Psoas muscle (tissue), 8 donors: ENCODE measurements around the gene PLPP3. TPM values are rescaled to one million over a fixed set of nuclear protein-coding genes. Genes with fewer than 3 reads are reported as not detected.
A peak's percentile ranks its signal among the peaks of the same experiment; 100 is the strongest.

Experiments
- ATAC-seq, 4 donors: fragments of 200-7000 bp; cut with Tn5 transposase; one replicate each; pipeline ENCODE4 v1.9.1; 2020; ENCODE audit warnings: moderate library complexity in 3 of 4, mild to moderate bottlenecking in 2 of 4
- DNase-seq, 2 donors: peaks; one replicate each; pipeline ENCODE4 v3.0.0-alpha.2; 2020
- H3K27ac ChIP-seq: fragments of 200-600 bp; one replicate; pipeline ENCODE4 v1.8.0; 2022
- H3K27me3 ChIP-seq, 3 donors: fragments of 200-600 bp in 1 of 3; one replicate each; pipeline versions ENCODE4 v1.6.1 to v1.8.0; 2013 to 2022; ENCODE audit warnings: low read length in 2 of 3, mild to moderate bottlenecking in 2 of 3, moderate library complexity in 1 of 3; ENCODE audit not compliant: insufficient read depth in 3 of 3
- H3K36me3 ChIP-seq, 2 donors: fragments of 200-600 bp in 1 of 2; one replicate each; pipeline versions ENCODE4 v1.6.1 to v1.8.0; 2013 to 2022; ENCODE audit warnings: low read depth in 1 of 2, mild to moderate bottlenecking in 1 of 2, moderate library complexity in 1 of 2; ENCODE audit not compliant: insufficient read depth in 1 of 2
- H3K4me1 ChIP-seq: fragments of 200-600 bp; one replicate; pipeline ENCODE4 v1.8.0; 2022
- H3K4me3 ChIP-seq: fragments of 200-600 bp; one replicate; pipeline ENCODE4 v1.8.0; 2022; ENCODE audit warnings: mild to moderate bottlenecking
- H3K9me3 ChIP-seq: fragments of 200-600 bp; one replicate; pipeline ENCODE4 v1.8.0; 2022
- CTCF ChIP-seq: fragments of 200-600 bp; IDR thresholded peaks from one replicate; pipeline ENCODE4 v1.8.0; 2022; ENCODE audit warnings: antibody characterized with exemption
- WGBS, 3 donors: extraction: QIAGEN DNeasy Blood & Tissue Kit; methylation state at CpG; one replicate each; pipeline versions ENCODE4 v1.1.6 to v1.1.7; 2013; 5-methylcytosine and 5-hydroxymethylcytosine counted together
- intact Hi-C, 2 donors: fragments of 100-400 bp; cut with DNase I; formaldehyde crosslinking; loops; one replicate each; pipeline versions ENCODE4 v1.11.0 to v1.14.2; 2022
- polyA plus RNA-seq, 3 donors: library from polyadenylated mRNA; stranded (reverse); fragments of 200-250 nt; gene quantifications; one replicate each; pipeline ENCODE4 v1.2.3, GENCODE V29; 2013
- total RNA-seq, 4 donors: library from RNA; stranded (reverse); fragmentation: NEBNext Ultra II Directional in 2 of 4; extraction: Animal tissue kit (Norgen Biotek cat#: 25700) in 2 of 4; gene quantifications; one replicate each; pipeline versions ENCODE4 v1.2.1 to v1.2.4, GENCODE V29; 2021 to 2023
- donor health status: healthy with polysubstance abuse.
- donor health status: DM: no; HTN: no; CAD: no; lungs with moderate emphysema.
- donor health status: Bipolar disorder and iron deficiency.
- donor health status: healthy.
- donor health status: DM: yes; HTN: yes; CAD: no.
- donor health status: DM: no; HTN: no; CAD: no.
- donor health status: DM: no; HTN: no; CAD: no.
- donor health status: DM: yes; HTN: yes; CAD: no.

Gene PLPP3
- total and polyA plus RNA-seq, 7 donors = 35.5 to 69.1 (median 46.3) TPM

- 46 to 69% (median 51%) methylated on average over 3 of the region's 3 CpGs for WGBS, 3 donors
These were observed 127.0 kb downstream of the PLPP3 start for GRCh38 chr1:56452027-56453011.

GRCh38 chr1:56451491-56451890 is 127.9 kb downstream of the PLPP3 start:
- no peak for ATAC-seq
- intact Hi-C loops = no loop called here
- H3K9me3 ChIP-seq = no peaks in the 10 kb centered on the region
- H3K27ac ChIP-seq = no peak overlapping the region
- peaks cover 19% of the 10 kb centered on the region for H3K4me1 ChIP-seq
- no peaks in the 10 kb centered on the region for H3K27me3 ChIP-seq
- no peak for DNase-seq
- 96 to 98% (median 96%) methylated on average over 5 of the region's 5 CpGs for WGBS, 3 donors
- H3K36me3 ChIP-seq = no peaks in the 10 kb centered on the region
- no peak for TF ChIP-seq CTCF
- no peak overlapping the region for H3K4me3 ChIP-seq

More at GRCh38 chr1:56452027-56453011, 127.0 kb downstream of the PLPP3 start:
- DNase-seq (no peak), ATAC-seq (peak; percentile 33 to 55 (median 48))
- H3K27me3 ChIP-seq = no peaks in the 10 kb centered on the region
- no peak for TF ChIP-seq CTCF
- H3K36me3 ChIP-seq = no peaks in the 10 kb centered on the region
- H3K9me3 ChIP-seq = no peaks in the 10 kb centered on the region
- intact Hi-C loops = no loop called here
- H3K27ac ChIP-seq = no peak overlapping the region
- H3K4me1 ChIP-seq = peaks cover 10% of the 10 kb centered on the region
- no peak overlapping the region for H3K4me3 ChIP-seq

DNA sequence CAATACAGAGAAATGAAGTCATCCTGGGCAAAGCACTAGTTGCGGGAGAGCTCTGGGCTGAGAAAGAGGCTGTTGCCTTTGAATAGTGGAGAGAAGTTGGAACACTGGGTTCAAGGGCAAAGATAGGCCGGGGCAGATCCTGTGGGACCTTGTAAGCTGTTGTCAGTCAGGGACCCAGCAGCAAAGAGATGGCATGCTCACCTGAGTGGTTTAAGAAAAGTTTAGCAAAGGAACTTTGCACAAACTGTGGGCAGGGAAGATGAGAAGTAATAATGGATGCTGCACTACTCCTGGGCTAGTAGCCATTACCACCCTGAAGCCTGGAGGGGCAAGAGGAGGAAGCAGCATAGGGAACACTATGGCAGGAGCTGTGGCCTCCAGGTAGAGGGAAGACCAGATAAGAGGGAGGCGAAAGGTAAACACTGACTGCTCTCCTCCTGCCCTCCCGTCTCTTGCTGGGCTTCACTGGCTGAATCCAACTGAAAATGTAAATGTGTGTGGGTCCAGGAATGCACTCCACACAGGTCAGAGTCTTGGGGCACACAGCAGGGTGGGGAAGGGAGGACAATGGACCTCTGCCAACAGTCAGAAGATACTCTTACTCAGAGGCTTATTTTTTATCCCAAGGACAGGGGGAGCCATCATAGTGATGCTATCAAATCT is 129.2 kb downstream of the PLPP3 start:
- Histone ChIP-seq H3K9me3 (no peaks in the 10 kb centered on the region), H3K4me1 (peaks cover 22% of the 10 kb centered on the region), H3K4me3 (no peak overlapping the region), H3K27me3 (no peaks in the 10 kb centered on the region), H3K27ac (no peak overlapping the region), H3K36me3 (no peaks in the 10 kb centered on the region)
- intact Hi-C loops = no loop called here
- WGBS, 3 donors = 80 to 85% (median 83%) methylated on average over 4 of the region's 4 CpGs
- ATAC-seq = no peak
- no peak for TF ChIP-seq CTCF
- no peak for DNase-seq

GRCh38 chr1:56448529-56449300 is 130.6 kb downstream of the PLPP3 start:
- H3K36me3 ChIP-seq = no peaks in the 10 kb centered on the region
- no peak overlapping the region for H3K27ac ChIP-seq
- no peaks in the 10 kb centered on the region for H3K27me3 ChIP-seq
- 63 to 70% (median 67%) methylated on average over 12 of the region's 12 CpGs for WGBS, 3 donors
- H3K9me3 ChIP-seq = no peaks in the 10 kb centered on the region
- intact Hi-C loops = no loop called here
- no peak for TF ChIP-seq CTCF
- ATAC-seq (no peak), DNase-seq (peak in 1 of 2 donors; percentile 71)
- H3K4me3 ChIP-seq = no peak overlapping the region
- H3K4me1 ChIP-seq = peaks cover 22% of the 10 kb centered on the region
